ENCODE results near the gene SERTAD2. TPM values are rescaled to one million over a fixed set of nuclear protein-coding genes. Genes with fewer than 3 reads are reported as not detected.

Gene SERTAD2
- total RNA-seq, 6 experiments from 2014 or later = 3.7 to 14.4 (median 8.4) TPM

DNA sequence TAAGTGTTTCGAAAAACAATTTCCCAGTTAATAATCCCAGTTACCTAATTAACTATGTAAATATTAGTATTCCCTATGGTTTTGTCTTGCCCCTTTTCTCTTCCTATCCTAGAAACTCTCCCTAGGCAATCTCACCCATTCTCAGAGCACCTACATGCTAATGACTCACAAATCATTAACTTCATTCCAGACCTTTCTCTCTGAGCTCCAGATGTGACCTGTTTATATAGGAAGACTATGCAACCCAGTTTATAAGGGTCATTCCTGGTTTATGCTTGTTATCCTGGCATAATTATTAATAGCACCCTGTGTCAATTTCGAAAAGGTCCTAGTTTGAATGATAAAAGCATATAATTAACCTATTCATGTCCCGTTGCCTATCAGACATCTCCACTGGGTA is 14.8 kb upstream of the SERTAD2 start:
- no peaks in the 10 kb centered on the region for H3K36me3 ChIP-seq
- H3K27me3 ChIP-seq = no peaks in the 10 kb centered on the region
- no peak for DNase-seq
- no peak overlapping the region for H3K4me3 ChIP-seq
- peak overlapping the region in 1 of 3 donors; percentile 8 for H3K27ac ChIP-seq
- H3K4me1 ChIP-seq = no peaks in the 10 kb centered on the region
- no peak for TF ChIP-seq POLR2A (IDR thresholded peaks at IDR 0.05)
- TF ChIP-seq, protein P1, sequence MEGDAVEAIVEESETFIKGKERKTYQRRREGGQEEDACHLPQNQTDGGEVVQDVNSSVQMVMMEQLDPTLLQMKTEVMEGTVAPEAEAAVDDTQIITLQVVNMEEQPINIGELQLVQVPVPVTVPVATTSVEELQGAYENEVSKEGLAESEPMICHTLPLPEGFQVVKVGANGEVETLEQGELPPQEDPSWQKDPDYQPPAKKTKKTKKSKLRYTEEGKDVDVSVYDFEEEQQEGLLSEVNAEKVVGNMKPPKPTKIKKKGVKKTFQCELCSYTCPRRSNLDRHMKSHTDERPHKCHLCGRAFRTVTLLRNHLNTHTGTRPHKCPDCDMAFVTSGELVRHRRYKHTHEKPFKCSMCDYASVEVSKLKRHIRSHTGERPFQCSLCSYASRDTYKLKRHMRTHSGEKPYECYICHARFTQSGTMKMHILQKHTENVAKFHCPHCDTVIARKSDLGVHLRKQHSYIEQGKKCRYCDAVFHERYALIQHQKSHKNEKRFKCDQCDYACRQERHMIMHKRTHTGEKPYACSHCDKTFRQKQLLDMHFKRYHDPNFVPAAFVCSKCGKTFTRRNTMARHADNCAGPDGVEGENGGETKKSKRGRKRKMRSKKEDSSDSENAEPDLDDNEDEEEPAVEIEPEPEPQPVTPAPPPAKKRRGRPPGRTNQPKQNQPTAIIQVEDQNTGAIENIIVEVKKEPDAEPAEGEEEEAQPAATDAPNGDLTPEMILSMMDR (IDR thresholded peaks at IDR 0.05) = no peak
- intact Hi-C loops (cut with DNase I) = no loop called here
- 61% methylated on average over 3 of the region's 3 CpGs for WGBS (ENCODE audit: insufficient coverage, low coverage, low lambda C conversion rate, missing lambda C conversion rate)
- peak in 3 of 4 donors; percentile 64 to 92 (median 76) for ATAC-seq
- H3K9me3 ChIP-seq = no peaks in the 10 kb centered on the region

DNA sequence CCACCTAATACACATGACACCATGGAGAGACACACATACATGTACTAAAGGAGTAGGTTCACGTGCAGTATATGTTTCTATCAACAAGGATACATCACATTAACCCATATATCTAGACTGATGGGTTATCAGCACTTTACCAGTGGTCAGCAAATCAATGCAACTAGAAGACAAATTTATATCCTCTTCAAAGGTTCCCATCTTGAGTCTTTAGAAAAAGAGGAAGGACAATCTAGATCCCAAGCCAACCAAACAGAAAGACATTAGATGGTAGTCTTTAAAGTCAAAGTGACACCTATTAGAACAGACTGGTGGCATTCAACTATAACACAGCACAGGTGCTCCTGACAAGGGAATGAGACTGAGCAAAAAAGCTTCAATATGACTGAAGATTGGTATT is 13.8 kb upstream of the SERTAD2 start:
- Histone ChIP-seq H3K36me3 (no peaks in the 10 kb centered on the region), H3K27me3 (no peaks in the 10 kb centered on the region), H3K9me3 (no peaks in the 10 kb centered on the region), H3K4me1 (no peaks in the 10 kb centered on the region), H3K27ac (no peak overlapping the region), H3K4me3 (no peak overlapping the region)
- TF ChIP-seq POLR2A (IDR thresholded peaks at IDR 0.05) = no peak
- TF ChIP-seq, protein P1 (IDR thresholded peaks at IDR 0.05) = no peak
- WGBS (ENCODE audit: insufficient coverage, low coverage, low lambda C conversion rate, missing lambda C conversion rate) = 94% methylated on average over 1 of the region's 1 CpG
- intact Hi-C loops (cut with DNase I) = no loop called here
- ATAC-seq (no peak), DNase-seq (no peak)

DNA sequence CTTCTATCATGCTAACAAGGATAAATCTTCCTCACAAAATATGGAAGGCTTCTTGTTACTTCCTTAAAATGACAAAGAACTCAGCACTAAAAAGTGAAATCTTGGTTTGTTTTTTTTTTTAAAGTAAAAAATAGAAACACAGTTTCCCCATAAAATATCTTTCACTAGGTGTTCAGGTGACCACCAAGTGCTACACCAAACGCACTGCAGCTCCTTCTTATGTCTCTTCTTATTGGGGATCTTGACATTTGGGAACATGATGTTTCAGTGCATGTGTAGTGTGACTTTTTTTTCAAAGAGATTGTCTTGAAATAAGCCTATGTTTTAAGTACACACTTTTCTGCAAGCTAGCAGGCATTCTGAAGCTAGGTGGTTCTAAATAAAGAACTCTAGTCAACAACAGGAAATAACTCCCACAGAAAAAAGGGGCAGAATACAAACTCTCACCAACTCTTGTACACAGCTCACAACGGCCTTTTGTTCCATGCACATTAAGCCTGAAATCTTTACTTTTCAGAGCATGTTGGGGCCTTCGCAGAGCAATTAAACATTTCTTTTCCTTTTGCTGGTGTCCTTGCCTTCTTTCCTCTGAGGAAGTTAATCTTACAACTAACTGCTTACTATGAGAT is 13.2 kb upstream of the SERTAD2 start:
- intact Hi-C loops (cut with DNase I) = no loop called here
- DNase-seq (no peak), ATAC-seq (peak in 3 of 4 donors; percentile 33 to 40 (median 37))
- 22% methylated on average over 3 of the region's 3 CpGs for WGBS (ENCODE audit: insufficient coverage, low coverage, low lambda C conversion rate, missing lambda C conversion rate)
- Histone ChIP-seq H3K4me3 (no peak overlapping the region), H3K36me3 (no peaks in the 10 kb centered on the region), H3K4me1 (no peaks in the 10 kb centered on the region), H3K27ac (no peak overlapping the region), H3K27me3 (no peaks in the 10 kb centered on the region), H3K9me3 (no peaks in the 10 kb centered on the region)
- TF ChIP-seq, protein P1 (IDR thresholded peaks at IDR 0.05) = no peak
- TF ChIP-seq POLR2A (IDR thresholded peaks at IDR 0.05) = no peak

DNA sequence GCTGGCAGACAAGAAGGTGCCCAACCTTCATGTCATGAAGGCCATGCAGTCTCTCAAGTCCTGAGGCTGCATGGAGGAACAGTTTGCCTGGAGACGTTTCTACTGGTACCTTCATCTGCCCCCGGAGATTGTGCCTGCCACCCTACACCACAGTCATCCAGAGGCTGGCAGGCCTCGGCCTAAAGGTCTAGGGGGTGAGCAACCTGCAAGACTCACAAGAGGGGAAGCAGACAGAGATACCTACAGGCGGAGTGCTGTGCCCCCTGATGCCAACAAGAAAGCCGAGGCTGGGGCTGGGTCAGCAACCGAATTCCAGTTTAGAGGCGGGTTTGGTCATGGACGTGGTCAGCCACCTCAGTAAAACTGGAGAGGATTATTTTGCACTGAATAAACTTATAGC is 12.0 kb upstream of the SERTAD2 start:
- Histone ChIP-seq H3K4me1 (no peaks in the 10 kb centered on the region), H3K27me3 (no peaks in the 10 kb centered on the region), H3K4me3 (no peak overlapping the region), H3K36me3 (no peaks in the 10 kb centered on the region), H3K9me3 (no peaks in the 10 kb centered on the region), H3K27ac (no peak overlapping the region)
- 73% methylated on average over 4 of the region's 8 CpGs for WGBS (ENCODE audit: insufficient coverage, low coverage, low lambda C conversion rate, missing lambda C conversion rate)
- DNase-seq (no peak), ATAC-seq (no peak)
- intact Hi-C loops (cut with DNase I) = no loop called here
- no peak for TF ChIP-seq POLR2A (IDR thresholded peaks at IDR 0.05)
- TF ChIP-seq, protein P1 (IDR thresholded peaks at IDR 0.05) = no peak

Measured in right lobe of liver (tissue), 6 donors.